T-helper 22 cell (primary cell): ENCODE data around the gene MSTO1.
"Not testable (repeated sequence)": the region's sequence is repeated elsewhere in the genome, so short reads cannot be mapped to it uniquely, and the experiment has no call there.

Source experiments
- DNase-seq: peaks from one replicate; pipeline ENCODE4 v3.0.0-alpha.2; 2020; ENCODE audit warnings: low read depth

MSTO1 gene

DNA sequence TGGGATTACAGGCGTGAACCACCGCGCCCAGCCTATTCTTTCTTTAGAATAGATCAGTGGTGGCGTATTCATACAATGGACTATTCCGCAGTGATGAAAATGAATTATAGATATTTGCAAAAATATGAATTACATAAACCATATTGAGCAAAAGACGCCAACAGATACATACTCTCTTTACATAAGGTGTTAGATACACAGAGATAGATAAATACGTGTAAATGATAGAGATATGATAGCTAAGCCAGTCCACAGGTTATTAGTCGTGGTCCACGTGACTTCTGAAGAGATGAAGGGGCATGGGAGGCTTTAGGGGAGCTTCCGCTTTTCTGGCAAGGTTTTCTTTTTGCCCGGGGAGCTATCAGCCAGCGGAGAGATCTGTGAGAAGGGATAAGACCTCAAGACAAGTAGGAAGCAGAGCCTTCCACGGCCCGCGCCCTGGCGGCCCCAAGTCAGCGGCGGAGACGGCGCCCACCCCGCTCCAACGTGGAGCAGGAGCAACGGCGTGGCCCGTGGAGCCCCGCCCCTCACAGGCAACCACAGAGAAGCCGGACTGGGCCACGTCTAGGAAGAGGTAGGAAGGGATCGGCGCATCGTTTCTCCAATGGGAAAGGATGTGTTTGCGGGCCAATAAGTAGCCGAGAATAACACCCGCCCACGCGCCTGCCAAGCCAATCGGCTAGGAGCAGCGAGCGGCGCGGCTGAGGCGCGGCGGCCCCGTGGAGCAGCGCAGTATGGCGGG, at the start of gene MSTO1:
TSS of gene MSTO1 (plus strand) at position 704 of the 742 bp plus-strand sequence. CDS start at position 735, 31 bp downstream.
- DNase-seq = peak; percentile 92

DNA sequence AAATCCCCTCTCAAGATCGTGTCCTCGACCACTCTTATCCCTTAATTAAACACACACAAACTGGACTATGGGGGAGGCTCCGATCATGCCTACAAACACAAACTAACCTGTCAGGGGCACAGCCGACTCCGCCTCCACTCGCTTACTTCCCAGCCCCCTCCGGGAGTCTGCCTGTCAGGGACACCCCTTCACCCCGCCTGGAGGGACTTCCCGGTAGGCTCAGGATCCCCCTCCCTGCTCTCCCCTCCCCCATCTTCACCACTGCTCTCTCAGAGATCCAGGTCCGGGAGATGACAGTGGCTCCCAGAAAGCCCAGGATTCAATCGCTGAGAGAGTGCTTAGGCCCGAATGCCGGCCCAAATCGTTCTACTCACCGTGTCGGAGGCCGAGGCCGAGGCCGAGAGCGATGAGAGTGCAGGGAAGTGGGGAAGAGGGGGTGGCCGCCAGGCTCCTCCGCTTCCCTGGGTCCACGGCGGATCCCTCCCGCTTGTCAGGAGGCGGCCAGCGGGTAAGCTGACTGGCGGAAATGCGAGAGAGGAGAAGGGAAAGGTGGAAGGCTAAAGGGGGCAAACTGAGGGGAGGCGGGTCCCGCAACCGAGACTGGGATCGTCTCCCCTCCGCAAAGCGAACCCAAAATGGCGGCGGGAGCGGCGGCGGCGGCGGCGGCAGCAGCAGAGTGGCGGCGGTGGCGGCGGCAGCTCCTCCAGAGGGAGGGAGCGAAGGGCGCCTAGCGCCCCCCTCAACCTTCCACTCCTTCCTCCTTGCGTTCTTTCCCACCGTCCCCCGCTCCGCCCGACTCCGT, 48.0 kb upstream of the MSTO1 start:
- DNase-seq = peak; percentile 47

DNA sequence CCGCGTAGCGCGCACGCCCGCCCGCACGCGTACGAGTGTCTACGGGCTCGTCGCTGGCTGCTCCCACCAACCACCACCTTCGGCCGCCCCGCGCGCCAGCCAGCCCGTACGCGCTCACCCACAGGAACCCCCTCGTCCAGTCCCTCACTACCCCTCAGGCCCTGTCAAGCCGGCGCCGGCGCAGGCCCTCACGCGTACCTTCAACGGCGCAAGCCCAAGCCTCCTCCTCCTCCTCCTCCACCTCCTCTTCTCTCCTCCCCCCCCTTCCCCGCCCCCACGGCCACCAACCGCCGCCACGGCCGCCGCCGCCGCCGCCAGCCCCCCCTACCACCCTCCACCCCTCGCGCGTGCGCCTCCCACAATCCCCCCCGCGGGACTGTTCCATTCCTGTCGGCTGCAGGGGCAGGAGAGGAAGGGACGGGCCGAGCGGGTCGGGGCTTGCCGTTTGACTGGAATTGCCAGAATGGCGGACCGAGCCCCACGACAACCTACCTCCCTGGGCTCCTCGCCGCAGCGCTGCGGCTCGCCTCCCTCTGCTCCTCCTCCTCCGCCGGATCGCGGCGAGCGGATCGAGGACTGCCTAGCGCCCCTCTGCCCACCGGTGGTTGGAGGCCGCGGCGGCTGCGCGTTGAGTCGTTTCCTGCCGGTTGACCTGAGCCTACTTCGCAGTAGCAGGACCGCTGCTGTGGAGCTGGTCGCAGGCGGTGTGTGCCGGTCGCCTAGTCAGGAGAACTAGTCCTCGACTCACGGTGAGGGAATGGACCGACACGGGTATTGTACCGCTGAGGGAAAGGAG, 47.2 kb upstream of the MSTO1 start, which contains the start of gene ASH1L:
TSS of gene ASH1L (minus strand) at position 223 of the 796 bp plus-strand sequence. CDS start 41,284 bp downstream, outside the sequence.
- peak; percentile 85 for DNase-seq

DNA sequence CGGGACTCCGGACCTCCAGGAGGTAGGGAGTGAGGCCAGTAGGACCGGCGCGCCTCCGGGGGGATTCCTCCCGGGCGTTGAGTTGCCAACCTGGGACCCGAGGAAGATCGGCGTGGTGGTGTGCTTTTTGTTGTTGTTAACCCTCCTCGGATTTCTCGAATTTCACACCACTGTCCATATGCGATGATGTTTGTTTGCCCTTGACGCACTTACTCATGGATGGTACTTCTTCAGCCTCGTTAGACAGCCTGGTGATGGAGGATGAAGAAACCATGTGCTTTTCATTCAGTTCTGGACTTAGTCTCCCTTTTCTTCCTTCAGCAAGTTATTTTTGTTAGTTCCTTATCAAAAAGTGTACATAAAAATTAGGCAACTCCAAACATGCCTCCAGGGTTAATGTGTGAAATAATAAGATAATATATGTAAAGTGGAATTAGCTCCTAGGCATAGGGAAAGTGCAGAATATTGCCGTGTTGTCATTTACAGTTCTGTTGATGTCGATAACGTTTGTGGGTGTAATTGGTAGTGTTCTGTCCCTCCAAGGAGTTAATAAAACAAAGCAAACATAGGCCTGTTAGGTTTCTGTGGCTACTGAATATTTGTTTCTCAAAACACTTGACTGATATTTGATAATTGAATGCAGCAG, 46.5 kb upstream of the MSTO1 start:
- DNase-seq = not testable (repeated sequence)

DNA sequence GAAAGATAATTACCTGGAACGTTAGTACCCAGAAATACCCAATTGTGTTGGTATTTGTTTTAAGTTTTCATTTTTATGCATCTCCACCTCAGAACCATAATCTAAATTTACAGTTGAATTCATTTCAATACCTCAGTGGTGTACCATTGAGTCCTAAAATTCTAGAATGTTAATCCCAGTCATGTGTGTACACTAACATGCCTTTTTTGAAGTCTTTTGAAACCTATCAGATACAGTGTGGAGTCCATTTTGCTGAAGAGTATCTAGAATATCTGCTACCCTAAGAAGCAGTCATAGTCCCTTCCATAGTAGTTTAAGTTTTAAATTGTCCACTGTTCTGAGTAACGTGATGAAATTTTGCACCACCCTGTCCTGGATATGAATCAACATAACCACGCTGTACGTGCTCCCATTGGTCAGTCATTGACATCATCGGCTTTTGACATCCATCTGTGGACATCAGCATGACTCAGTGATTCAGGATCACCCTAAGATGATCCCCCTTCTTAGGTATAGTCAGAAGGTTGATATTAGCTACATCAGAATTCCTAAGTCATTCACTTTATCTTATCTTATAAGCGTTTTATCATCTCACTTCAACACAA, 39.9 kb upstream of the MSTO1 start:
- no peak for DNase-seq

DNA sequence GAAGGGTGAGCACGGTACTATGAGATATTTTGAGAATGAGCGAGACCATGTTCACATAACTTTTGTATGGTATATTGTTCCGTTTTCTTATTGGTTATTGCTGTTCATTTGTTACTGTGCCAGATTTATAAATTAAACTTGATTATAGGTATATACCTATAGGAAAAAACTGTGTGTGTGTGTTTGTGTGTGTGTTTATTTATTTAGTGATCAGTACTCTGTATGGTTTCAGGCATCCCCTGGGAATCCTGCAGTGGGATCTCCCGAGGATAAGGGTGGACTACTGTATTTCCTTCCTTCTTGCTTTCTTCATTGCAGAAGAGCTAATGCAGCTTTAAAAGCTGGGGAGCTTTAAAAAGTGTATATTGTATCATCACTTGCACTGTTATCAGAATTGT, 39.4 kb upstream of the MSTO1 start:
- DNase-seq = no peak

DNA sequence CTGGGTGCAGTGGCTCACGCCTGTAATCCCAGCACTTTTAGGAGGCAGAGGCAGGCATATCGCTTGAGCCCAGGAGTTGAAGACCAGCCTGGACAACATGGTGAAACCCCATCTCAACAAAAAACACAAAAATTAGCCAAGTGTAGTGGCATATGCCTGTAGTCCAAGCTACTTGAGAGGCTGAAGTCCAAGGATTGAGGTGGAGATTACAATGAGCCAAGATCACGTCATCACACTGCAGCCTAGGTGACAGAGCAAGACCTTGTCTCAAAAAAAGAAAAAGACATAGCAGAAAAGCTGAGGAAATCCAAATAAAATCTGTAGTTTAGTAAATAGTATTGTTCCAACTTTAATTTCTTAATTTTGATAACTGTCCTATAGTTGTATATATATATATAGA, 35.9 kb upstream of the MSTO1 start:
- DNase-seq = no peak

DNA sequence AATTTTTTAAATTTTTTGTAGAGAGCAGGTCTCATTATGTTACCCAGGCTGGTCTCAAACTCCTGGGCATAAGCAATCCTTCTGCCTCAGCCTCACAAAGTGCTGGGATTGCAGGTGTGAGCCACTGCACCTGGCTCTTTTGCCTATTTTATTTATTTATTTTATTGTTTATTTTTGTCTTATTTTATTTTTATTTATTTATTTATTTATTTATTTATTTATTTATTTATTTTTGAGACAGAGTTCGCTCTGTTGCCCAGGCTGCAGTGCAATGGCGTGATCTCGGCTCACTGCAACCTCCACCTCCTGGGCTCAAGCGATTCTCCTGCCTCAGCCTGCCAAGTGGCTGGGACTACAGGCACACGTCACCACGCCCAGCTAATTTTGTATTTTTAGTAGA, 34.4 kb upstream of the MSTO1 start:
- DNase-seq = not testable (repeated sequence)

DNA sequence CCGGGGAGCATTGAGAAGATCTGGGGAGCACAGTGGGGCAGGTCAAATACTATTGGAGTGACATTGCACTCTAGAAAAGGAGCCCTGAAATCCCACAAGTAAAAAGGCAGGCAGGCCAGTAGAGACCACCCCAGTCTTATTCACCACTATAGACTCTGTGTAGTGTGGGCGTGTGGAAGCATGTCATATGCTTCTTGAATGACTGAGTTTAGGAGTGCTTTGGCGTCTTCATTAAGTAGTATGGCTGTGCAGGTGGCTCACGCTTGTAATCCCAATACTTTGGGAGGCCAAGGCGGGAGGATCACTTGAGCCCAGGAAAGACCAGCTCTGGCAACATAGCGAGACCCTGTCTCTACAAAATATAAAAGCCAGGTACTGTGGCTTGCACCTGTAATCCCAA, 26.2 kb upstream of the MSTO1 start:
- not testable (repeated sequence) for DNase-seq

DNA sequence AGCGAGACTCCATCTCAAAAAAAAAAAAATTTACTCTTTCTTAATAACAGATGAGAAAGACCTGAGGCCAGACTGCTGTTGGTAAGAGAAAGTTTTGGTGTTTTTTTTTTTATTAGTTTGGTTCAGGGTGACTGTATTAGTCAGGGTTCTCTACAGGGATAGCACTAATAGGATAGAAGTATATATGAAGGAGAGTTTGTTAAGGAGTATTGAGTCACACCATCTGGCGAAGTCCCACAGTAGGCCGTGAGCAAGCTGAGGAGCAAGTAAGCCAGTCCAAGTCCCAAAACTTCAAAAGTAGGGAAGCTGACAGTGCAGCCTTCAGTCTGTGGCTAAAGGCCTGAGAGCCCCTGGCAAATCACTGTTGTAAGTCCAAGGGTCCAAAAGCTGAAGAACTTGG, 20.7 kb upstream of the MSTO1 start:
- not testable (repeated sequence) for DNase-seq

DNA sequence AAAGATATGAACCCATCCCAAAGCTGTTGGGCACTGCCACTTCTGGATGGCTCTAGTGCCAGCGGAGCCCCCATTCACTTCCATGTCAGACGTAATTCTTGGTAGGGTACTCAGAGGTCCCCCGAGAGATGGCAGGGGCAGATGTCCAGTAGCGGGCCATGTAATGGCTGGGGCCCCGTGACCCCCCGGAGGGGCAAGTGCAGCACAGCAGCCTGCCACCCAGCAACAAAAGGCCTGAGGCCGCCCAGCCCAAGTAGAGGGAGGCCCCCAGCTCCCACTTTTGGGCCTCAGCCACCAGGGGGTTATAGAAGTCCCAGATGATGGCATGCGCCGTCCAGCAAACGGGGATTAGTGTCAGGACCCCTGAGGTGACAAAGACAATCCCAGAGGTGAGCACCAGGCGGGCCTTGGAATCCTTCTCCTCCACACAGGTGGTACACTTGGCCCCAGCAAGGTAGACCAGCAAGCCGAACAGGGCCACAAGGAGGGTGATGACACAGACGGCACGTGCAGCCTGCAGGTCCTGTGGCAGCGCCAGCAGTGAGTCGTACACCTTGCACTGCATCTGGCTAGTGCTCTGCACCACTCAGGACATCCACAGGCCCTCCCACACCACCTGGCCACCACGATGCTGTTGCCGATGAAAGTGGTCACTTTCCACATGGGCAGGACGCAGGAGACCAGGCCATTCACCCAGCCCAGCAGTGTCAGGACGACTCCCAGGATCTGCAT, 19.3 kb upstream of the MSTO1 start:
- not testable (repeated sequence) for DNase-seq

DNA sequence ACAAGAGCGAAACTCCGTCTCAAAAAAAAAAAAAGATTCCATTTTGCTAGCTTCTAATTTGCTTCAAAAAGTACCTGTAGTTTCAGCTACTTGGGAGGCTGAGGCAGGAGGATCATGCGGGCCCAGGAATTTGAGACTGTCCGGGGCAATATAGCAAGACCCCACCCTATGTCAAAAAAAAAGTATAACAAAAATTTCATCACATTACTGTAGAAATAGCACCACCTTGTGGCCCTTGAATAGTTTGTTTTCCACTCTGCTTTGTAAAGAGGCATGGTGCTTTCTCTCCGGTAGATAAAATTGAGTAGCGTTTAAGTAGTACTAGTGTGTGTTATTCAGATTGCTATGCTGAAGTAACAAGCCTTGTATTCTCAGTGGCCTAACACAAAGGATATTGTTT, 18.2 kb upstream of the MSTO1 start:
- no peak for DNase-seq

DNA sequence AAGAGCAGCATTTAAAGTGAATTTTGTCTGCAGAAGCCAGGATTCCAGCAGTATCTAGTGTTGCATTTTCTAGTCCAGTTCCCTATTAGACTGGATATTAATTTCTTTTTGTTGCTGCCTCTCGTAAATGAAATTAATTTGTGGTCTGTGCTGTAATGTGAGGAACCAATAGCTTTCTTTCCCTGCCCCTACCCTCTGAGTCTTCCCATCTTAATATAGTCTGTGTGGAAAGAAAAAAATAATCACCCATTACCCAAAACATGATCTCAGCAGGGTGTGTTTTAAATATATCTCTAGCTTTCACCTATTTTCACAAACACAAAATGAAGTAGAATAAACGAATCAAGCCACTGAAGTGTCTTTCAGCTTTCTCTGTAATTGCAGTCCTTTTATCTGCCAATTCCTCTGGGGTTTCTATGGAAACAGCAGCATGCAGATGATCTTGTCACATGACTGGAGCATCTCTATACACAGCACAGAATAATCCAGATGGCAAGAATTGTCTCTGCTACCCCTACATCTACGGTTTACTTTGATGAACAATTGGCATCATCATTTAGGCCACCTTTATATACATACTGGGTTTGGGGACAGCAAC, 14.0 kb upstream of the MSTO1 start:
- DNase-seq = not testable (repeated sequence)

DNA sequence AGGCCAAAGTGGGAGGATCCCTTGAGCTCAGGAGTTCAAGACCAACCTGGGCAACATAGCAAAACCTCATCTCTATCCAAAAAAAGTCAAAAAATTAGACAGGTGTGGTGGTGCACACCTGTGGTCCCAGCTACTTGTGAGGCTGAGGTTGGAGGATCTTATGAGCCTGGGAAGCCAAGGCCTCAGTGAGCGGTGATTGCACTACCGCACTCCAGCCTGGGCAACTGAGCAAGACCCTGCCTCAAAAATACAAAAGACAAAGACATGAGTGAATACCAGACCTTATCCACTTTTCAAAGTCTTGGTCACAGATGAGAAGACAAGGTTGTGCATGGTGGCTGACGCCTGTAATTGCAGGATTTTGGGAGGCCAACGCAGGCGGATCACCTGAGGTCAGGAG, 13.2 kb upstream of the MSTO1 start:
- DNase-seq = no peak

DNA sequence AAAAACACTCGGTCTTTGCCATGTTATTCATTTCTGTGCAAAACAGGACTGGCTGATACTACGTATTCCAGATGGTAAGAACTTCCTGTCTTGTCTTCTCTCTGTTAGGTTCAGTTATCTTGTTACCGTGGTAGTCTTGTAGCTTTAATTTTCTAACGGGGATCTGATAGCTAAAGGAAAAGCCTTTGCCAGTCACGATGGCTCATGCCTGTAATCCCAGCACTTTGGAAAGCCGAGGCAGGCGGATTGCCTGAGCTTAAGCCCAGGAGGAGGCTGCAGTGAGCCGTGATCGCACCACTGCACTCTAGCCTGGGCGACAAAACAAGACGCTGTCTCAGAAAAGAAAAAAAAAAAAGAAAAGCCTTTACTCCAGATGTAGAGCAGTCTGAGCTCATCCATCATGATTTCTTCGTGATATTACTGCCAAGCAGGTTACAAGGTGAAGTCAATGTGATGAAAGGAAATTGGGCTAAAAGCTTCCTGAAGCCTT, 11.1 kb upstream of the MSTO1 start:
- no peak for DNase-seq

DNA sequence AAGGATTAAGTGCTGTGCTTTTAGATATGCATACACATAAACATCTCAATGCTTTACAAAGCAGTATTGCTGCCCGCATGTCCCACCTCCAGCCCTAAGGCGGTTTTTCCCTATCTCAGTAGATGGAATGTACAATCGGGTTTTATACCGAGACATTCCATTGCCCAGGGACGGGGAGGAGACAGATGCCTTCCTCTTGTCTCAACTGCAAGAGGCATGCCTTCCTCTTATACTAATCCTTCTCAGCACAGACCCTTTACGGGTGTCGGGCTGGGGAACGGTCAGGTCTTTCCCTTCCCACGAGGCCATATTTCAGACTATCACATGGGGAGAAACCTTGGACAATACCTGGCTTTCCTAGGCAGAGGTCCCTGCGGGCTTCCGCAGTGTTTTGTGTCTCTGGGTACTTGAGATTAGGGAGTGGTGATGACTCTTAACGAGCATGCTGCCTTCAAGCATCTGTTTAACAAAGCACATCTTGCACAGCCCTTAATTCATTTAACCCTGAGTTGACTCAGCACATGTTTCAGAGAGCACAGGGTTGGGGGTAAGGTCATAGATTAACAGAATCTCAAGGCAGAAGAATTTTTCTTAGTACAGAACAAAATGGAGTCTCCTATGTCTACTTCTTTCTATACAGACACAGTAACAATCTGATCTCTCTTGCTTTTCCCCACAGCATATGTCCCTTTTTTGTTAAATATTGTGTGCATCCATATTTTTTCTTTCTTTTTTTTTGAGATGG, 10.0 kb upstream of the MSTO1 start:
- DNase-seq = not testable (repeated sequence)

DNA sequence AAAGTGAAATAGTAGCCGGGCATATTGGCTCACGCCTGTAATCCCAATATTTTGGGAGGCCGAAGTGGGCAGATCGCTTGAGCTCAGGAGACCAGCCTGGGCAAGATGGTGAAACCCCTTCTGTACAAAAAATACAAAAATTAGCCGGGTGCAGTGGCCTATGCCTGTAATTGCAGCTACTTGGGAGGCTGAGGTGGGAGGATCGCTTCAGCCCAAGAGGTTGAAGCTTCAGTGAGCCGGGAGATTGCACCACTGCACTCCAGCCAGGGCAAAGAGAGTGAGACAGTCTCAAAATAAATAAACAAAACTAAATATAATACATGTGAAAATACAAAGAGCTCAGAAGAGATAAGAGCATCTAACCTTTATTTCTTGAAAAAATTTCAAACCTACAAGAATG, 2.3 kb upstream of the MSTO1 start:
- no peak for DNase-seq

DNA sequence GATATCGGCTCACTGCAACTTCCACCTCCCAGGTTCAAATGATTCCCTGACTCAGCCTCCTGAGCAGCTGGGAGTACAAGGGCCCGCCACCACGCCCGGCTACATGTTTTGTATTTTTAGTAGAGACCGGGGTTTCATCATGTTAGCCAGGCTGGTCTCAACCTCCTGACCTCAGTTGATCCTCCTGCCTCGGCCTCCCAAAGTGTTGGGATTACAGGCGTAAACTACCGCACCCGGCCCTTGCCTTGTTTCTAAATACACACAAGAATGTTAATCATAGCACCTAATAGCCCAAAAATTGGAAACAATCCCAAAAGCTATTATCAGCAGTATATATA, 1.2 kb upstream of the MSTO1 start:
- DNase-seq = no peak

DNA sequence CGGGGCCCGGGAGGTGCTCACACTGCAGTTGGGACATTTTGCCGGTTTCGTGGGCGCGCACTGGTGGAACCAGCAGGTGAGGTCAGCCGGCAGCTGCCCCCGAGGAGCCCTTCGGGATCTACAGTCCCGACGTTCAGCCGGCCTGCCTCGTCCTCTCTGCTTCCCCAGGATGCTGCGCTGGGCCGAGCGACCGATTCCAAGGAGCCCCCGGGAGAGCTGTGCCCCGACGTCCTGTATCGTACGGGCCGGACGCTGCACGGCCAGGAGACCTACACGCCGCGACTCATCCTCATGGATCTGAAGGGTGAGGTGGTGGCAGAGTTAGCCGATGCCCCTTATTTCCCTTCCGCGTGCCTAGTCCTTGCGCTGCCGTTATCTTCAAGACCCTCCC, 234 bp downstream of the MSTO1 start:
- not testable (repeated sequence) for DNase-seq

DNA sequence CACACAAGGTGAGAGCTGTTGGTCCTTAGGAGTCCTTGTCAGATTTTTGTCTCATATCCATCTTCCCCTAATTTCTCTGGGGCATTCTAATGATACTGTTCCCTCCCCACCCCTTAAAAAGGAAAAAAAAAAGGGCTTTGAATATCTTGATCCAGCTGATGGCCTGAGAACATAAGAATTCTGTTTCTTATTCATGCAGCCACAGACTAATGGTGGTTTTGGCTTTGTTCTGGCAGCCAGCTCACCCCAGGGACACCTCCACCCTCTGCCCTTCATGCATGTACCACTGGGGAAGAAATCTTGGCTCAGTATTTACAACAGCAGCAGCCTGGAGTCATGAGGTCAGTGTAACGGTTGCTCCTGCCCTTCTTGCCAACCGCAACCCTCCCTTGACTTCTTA, 3.2 kb downstream of the MSTO1 start:
- DNase-seq = not testable (repeated sequence)
